NOMO-1 treated with dmso at 0.1 percent for 144 hours (cell line): ENCODE measurements around the gene DAND5.
"Not testable (repeated sequence)": the region's sequence is repeated elsewhere in the genome, so short reads cannot be mapped to it uniquely, and the experiment has no call there.

ENCODE experiments used
- DNase-seq: peaks from one replicate; lab custom pipeline; 2025; ENCODE audit not compliant: unreplicated experiment; lab: John Stamatoyannopoulos, UW

Gene DAND5

DNA sequence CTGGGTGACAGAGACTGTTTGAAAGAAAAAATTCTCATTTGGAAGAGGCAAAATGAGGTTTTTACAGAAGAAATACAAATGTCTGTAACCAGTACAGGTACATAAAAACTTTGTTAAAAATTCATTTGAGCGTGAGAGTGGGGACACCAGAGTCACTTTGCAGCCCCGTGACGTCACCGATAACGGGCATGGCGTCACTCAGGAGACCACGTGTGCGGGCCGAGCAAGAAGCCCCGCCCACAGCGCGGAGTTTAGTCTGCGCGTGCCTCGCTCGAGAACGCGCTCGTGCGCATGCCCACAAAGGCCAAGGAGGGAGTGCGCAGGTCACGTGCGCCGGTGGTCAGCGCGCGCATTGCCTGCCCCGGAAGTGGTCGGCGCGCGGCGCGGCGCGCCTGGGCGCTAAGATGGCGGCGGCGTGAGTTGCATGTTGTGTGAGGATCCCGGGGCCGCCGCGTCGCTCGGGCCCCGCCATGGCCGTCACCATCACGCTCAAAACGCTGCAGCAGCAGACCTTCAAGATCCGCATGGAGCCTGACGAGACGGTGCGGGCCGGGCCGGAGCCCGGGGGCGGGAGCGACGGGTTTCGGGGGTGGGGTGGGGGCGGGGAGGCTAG lies 23.8 kb upstream of the DAND5 start, which contains the start of gene RAD23A:
Gene RAD23A, plus strand, starts transcription at position 384 of the 613 bp plus-strand sequence. Its CDS starts 87 bp downstream, at position 471.
- peak; percentile 94 for DNase-seq

DNA sequence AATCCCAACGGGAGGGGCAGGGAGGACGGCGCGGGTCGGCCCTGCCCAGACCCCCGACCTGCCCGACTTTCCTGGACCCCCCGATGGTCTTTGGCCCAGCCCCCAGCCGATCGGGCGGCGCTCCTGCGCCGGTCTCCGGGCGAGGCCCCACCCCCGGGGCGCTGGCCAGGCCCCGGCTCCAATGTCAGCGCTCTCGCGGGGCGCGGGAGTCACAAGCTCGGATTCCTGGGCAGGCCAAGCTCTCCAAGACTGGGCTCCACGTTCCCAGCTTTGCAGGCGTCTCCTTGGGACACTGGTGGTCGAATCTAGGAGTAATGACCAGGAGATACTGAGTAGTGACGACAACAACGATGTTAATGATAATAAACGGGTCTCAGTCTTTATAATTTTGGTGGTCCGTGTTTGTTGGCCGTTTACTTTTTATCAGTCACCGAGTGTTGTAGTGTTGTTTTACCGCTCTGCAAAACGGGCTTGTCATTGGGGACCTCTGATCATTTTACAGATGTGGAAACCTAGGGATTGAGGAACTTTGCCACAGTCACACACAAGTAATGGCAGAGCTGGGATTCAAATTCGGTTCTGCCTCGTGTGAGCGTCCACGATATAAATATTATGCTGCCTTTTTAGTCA lies 23.2 kb upstream of the DAND5 start:
- no peak for DNase-seq

DNA sequence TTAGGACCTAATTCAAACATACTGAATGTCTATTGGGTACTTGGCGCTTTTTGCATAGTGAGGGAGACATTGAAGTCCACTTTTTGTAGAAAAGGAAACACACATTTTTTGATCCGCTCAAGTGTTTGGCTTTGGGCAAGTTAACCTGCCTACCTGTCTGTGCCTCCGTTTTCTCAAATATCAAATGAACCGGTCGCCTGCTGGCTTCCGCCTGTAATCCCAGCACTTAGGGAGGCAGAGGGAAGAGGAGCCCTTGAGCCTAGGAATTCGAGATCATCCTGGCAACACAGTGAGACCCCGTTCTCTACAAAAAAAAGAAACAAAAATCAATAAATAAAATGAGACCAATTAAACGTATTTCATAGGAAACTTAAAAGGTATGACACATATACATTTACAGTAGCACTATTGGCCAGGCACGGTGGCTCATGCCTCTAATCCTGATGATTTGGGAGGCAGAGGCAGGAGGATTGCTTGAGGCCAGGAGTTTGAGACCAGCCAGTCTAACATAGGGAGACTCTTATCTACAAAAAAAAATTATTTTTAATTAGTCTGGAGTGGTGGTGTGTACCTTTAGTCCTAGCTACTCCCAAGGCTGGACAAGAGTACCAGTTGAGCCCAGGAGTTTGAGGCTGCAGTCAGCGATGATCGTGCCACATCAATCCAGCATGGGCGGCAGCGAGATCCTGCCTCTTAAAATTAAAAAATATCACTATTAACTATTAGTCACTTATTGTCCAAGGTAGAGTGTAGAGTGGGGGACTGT lies 22.5 kb upstream of the DAND5 start:
- no peak for DNase-seq

DNA sequence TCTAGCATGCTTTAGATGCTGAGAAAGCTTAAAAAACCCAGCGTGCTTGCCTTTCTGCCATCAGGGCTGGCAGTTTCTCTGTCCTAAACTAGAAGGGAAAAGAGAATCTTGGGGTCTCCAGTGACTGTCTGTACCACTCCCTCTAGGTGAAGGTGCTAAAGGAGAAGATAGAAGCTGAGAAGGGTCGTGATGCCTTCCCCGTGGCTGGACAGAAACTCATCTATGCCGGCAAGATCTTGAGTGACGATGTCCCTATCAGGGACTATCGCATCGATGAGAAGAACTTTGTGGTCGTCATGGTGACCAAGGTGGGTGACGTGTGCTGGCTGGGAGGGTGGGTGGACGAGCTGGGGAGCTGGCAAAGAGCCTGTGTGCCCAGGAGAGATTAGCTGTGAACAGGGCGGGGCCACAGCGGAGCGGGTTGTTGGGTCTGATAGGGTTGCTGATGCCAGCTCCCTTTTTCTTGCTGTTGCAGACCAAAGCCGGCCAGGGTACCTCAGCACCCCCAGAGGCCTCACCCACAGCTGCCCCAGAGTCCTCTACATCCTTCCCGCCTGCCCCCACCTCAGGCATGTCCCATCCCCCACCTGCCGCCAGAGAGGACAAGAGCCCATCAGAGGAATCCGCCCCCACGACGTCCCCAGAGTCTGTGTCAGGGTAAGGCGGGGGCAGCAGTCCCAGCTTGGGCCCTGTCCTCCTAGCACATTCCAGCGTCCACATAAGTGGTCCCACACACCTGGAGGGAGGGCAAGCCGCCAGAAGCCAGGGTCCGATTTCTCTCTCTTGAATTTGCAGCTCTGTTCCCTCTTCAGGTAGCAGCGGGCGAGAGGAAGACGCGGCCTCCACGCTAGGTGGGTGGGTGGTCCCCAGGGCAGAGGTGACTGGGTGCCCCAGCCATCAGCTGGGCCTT lies 21.4 kb upstream of the DAND5 start:
- no peak for DNase-seq

DNA sequence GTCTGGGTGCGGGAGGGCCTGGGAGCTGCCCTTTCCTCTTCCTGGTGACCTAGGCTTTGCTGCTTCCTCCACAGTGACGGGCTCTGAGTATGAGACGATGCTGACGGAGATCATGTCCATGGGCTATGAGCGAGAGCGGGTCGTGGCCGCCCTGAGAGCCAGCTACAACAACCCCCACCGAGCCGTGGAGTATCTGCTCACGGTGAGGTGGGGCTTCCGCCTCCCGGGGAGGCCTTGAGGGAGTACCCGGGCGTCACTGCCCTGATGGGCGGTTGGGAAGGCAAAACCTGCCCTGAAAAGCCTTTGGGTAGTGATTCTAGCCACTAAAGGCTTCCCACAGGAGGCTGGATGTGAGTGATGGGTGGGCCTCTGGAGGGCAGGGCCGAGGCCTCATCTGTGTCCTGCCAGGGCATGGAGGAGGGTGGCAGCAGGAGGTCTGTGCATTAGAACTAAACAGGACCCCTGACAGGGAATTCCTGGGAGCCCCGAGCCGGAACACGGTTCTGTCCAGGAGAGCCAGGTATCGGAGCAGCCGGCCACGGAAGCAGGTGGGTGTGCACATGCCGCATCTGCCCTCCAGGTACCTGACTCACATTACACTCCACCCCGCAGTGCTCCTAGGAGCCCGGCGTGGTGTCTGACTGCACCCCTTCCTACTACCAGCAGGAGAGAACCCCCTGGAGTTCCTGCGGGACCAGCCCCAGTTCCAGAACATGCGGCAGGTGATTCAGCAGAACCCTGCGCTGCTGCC lies 20.6 kb upstream of the DAND5 start:
- no peak for DNase-seq

DNA sequence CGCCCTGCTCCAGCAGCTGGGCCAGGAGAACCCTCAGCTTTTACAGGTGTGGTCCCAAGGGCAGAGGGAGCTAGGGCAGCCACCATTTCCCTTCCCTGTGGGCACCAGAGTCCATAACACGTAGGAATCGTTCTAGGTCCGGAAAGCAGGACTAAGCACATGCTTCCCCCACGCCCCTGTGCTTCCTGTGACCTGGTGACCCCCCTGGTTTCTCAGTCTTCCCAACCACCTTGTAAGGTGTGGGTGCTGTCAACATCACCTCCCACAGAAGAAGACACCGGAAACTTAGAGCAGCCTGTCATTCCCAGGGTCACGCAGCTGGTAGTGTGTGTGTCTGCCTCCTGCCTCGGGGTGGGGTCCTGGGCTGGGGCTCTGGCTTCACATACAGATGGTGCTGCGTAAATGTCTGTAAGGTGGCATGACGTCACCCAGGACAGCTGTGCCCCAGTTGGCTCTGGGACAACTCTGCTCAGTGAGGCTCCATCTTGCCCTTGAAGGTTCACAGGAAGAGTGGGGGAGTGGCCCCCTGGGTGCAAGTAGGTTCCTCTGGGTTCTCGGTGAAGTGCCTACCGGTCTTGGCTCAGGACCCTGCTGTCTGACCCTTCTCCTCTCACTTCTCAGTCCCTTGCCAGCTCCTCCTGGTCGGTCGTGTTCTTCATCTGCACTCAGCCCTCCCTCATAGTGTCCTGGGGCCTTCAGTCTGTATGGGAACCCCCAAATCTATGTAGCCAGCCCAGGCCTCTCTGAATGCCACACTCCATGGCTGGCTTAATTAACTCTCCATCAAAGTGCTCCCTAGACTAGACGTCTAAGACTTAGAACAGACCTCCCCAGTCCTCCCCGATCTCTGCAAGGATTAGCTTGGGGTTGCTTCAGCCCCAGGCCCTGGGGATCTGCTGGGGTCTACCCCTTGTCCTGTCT lies 19.8 kb upstream of the DAND5 start:
- no peak for DNase-seq

DNA sequence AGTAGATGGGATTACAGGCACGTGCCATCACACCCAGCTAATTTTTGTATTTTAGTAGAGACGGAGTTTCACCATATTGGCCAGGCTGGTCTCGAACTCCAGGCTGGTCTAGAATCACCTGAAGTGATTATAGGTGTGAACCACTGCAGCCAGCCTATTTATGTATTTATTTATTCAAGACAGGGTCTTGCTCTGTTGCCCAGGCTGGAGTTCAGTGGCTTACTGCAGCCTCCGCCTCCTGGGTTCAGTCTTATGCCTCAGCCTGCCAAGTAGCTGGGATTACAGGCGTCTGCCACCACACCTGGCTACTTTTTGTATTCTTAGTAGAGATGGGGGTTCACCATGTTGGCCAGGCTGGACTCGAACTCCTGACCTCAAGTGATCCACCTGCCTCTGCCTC lies 17.3 kb upstream of the DAND5 start:
- DNase-seq = not testable (repeated sequence)

DNA sequence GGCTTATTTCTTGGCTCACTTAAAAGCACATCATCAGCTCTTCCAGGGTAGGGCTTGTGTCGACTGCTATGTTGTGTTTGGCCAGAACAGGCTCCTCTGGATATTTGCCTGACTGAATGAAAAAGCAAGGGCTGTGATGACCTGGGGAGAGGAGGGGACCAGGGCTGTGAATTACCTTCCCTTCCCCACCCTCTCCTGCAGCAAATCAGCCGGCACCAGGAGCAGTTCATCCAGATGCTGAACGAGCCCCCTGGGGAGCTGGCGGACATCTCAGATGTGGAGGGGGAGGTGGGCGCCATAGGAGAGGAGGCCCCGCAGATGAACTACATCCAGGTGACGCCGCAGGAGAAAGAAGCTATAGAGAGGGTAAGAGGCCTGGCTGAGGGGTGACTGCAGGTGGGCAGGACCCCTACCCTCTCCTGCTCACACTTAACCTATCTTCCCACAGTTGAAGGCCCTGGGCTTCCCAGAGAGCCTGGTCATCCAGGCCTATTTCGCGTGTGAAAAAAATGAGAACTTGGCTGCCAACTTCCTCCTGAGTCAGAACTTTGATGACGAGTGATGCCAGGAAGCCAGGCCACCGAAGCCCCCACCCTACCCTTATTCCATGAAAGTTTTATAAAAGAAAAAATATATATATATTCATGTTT lies 16.8 kb upstream of the DAND5 start:
- no peak for DNase-seq

DNA sequence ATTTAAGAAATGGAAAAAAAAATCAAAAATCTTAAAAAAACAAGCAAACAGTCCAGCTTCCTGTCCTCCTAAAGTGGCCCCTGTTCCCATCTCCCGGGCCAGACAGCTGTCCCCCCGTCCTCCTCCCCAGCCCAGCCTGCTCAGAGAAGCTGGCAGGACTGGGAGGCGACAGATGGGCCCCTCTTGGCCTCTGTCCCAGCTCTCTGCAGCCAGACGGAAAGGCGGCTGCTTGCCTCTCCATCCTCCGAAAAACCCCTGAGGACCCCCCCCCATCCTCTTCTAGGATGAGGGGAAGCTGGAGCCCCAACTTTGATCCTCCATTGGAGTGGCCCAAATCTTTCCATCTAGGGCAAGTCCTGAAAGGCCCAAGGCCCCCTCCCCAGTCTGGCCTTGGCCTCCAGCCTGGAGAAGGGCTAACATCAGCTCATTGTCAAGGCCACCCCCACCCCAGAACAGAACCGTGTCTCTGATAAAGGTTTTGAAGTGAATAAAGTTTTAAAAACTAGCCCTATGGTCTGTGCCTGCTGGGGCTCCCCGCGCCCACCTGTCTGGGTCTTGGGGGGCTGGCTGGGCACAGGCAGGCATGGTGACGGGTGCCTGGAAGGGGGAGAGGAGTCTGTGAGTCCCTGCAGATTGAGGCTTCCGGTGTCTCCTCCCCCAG lies 16.1 kb upstream of the DAND5 start:
- no peak for DNase-seq

DNA sequence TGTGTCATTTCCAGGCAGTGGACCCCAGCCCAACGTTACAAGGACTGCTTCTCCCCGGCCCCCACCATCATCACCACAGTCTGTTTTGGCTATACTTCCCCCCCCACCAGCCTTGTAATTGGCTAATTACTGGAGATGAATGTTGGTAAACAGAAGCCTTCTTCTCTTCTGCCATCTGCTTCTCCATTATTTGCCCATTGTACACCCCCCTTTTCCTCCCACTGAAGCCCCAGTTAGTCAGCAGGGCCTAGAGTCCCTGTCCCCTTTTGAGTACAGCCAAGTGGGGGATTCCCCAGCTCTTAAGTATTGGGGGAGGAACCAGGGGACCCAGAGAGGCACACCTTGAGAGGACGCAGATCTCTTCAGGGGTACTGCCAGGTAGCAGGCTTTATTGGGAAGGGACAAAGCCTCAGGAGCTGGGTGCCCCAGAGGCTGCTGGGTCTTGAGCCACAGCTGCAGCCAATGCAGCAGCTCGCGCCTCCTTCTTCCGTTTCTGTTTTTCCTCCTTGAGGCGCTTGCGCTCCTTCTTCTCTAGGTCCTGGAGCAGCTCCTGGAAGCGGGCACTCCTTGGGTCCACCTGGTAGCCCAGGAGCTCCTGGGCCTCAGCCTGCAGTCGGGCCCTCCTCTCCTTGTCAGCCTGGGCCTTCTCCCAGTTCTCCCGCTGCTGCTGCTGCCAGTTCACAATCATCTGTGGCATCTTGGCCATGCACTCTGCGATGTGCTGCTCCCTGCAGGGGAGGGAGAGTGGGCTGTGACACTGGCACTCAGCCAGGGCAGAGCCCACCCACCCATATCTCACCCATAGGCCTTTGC lies 15.4 kb upstream of the DAND5 start:
- no peak for DNase-seq

DNA sequence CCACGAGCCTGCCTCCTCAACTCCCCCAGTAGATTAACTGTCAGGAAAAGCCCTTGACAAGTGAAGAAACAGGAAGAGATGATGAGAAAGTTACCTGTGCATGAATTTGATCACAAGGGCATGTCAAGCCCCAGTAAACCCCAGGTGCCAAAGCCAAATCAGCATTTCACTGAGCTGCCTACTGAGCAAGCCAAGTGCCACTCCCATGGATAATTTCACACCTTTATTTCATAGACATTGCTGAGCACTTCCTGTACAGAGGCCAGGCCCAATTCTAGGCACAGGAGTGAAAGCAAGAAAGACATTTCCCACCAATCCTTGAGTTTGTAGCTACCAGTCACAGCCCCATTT lies 14.8 kb upstream of the DAND5 start:
- no peak for DNase-seq

DNA sequence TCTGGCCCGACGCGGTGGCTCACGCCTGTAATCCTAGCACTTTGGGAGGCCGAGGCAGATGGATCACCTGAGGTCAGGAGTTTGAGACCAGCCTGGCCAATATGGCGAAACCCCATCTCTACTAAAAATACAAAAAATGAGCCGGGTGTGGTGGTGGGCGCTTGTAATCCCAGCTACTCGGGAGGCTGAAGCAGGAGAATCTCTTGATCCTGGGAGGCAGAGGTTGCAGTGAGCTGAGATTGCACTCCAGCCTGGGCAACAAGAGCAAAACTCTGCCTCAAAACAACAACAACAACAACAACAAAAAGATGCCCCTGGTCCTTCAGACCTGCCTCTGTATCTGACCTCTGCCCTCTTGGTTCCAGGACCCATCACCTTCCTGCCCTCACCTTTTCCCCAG lies 13.8 kb upstream of the DAND5 start:
- DNase-seq = not testable (repeated sequence)

DNA sequence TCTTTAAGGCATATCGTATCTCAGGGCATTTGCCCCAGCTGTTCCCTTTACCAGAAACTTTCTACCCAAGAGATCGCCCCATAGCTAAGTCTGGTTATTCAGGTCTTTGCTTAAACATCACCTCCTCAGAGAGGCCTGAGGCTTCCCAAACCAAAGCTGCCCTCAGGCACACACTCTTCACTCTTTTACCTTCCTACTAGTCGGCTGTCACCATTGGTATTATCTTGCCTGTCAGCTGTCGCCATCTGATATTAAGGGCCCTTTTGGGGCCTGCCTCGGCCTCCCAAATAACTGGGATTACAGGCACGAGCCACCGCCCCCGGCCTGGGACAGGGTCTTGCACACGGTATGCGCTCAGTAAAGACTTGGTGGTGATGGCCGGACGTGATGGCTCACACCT lies 13.4 kb upstream of the DAND5 start:
- no peak for DNase-seq

DNA sequence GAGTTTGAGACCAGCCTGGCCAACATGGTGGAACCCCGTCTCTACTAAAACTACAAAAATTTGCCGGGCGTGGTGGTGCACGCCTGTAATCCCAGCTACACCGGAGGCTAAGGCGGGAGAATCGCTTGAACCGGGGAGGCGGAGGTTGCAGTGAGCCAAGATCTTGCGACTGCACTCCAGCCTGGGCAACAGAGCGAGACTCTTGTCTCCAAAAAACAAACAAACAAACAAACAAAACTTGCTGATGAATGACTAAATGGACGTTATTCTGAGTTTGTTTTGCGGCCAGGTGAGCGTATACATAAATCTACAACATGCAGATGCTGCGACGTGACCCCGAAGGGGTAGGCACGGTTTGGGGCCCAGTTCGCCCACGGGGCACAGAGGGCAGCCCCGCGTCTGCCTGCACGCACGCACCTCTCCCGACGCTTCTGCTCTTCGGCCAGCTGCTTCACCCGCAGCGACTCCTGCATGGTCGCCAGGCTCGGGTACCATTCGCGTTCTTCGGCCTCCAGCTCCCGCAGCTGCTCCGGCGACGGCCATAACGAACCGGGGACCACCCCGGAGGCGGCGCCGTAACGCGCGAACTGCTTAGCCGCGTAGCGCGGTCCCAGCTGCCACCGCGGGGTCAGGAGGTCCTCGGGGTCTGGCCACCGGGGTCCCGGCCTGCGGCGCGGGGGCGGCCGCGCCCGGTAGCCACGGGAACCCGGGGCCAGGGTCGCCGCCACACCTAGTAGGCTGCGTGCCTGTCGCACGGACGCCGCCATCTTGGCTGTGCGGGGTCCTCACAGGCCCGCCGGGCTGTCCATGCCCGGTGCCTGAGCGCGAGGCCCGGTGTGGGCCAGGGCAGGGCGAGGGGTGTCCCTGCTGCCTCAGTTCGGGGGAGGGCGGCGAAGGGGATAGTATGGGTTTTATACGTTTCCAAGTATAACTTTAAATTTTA lies 12.7 kb upstream of the DAND5 start, which contains the start of gene GADD45GIP1:
Gene GADD45GIP1, minus strand, starts transcription at position 778 of the 943 bp plus-strand sequence. Its CDS starts 11 bp downstream, at position 767.
- peak; percentile 51 for DNase-seq

DNA sequence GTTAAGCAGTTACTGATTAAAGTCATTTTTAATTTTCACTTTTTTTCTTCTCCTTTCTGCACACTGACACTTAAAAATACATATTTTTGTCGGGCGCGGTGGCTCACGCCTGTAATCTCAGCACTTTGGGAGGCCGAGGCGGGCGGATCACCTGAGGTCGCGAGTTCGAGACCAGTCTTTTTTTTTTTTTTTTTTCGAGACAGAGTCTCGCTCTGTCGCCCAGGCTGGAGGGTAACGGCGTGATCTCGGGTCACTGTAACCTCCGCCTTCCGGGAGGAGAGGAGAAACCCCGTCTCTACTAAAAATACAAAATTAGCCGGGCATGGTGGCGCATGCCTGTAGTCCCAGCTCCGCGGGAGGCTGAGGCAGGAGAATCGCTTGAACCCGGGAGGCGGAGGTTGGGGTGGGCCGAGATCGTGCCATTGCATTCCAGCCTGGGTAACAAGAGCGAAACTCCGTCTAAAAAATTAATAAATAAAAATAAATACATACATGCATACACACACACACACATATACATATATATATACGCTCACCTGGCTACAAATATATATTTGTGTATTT lies 11.9 kb upstream of the DAND5 start:
- not testable (repeated sequence) for DNase-seq

DNA sequence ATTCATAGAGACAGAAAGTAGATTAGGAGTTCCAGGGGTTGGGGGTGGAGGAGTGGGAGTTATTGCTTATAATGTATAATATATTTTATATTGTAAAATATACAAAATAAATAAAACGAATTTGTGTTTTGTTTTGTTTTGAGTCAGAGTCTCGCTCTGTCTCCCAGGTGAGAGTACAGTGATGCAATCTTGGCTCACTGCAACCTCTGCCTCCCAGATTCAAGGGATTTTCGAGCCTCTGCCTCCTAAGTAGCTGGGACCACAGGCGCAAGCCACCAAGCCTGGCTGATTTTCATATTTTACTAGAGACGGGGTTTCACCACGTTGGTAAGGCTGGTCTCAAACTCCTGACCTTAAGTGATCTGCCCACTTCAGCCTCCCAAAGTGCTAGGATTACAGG lies 9.9 kb upstream of the DAND5 start:
- no peak for DNase-seq
